Renal cortex interstitium (tissue), 3 donors: ENCODE data around the gene PTHLH. TPM values are rescaled to one million over a fixed set of nuclear protein-coding genes. Genes with fewer than 3 reads are reported as not detected.

Experiments
- polyA plus RNA-seq, 3 donors: library from polyadenylated mRNA; unstranded; fragments of 120-200 nt; gene quantifications; one replicate each; pipeline ENCODE4 v1.2.1, GENCODE V29; 2013; ENCODE audit not compliant: insufficient read length in 3 of 3

The PTHLH gene
- polyA plus RNA-seq, 3 donors: 0.81 to 1.2 (median 1.1) TPM

Other genes with a start within 250 kb of the PTHLH start
- gene KLHL42, start 192.5 kb downstream of the PTHLH start, polyA plus RNA-seq: 10 to 100 TPM; 32.1 to 41.5 (median 36.7) TPM
- under 1 TPM; 0.16 to 0.92 (median 0.44) TPM for gene MANSC4, start 192.5 kb downstream of the PTHLH start, polyA plus RNA-seq
- 10 to 100 TPM; 27.0 to 36.3 (median 29.9) TPM for gene CCDC91, start 217.7 kb upstream of the PTHLH start, polyA plus RNA-seq